Measurements from ENCODE around the gene IL3RA.

Gene IL3RA

DNA sequence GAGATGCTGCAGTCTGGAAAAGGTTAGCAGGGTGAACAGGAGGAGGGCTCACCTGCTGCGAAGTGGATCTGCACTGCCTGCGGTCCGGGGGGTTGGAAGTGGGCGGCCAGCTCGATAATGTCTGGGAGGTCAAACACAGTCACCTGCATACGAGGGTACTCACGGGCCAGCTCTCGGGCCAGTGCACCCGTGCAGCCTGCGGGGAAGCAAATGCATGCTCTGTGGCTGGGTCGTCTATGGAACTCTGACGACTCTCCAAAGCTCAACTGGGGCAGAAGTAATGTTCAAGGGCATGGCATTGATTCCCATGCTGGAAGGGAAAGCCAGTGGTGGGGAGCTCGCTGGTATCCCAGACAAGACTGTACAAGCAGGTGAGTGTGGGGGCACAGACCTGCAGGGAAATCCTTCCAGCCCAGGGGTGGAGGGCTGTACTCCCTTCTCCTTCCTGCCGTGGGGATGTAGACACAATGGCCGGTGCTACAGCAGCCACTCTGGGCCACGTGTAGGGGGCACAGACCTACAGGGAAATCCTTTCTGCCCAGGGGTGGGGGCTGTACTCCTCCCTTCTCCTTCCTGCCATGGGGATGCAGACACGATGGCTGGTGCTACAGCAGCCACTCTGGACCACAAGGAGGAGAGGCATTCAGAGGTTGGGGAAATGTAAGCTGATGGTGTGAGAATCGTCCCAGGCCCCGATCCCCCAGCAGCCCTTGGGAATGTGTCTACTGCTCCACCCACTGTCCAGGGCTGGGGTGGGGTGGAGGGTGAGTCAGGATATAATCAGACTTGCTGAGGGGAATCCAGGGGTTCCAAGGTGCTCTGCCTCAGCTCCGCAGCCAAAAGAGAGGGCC is 81.6 kb downstream of the IL3RA start:
- TF ChIP-seq CTCF (IDR thresholded peaks at IDR 0.05; ENCODE audit: control insufficient read depth, extremely low read depth, insufficient read depth), result no peak
- DNase-seq (ENCODE audit: low read depth), result no peak
- no peak overlapping the region for H3K4me3 ChIP-seq (ENCODE audit: low read depth, low read length)

DNA sequence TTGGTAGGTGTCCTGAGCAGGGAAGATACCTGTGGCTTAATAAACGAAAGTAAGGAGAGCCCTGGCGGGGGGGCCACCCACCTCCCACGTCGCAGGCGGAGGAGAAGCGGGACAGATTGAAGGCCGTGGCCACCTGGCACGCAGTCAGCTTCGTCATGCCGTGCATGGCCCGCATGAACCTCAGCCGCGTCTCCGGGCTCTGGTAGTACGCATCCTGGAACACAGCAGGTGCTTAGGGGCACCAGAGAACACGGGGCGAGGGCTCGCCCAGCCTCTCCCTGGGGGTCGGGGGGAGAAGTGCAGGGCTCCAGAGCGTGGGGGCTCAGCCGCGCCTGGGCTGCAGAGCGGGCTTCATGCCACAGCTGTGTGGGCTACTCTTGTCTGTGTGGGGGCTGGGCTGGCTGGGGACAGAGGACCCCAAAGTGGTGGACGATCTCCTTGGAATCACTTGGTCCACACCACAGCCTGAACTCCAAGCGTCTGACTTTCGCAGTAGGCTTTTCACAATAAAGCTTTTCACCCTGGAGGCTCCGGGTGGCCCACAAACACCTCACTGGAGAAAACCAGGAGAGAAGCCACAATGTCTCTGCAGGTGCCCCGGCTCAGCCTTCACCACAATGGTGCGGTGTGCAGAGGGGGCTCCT is 82.4 kb downstream of the IL3RA start:
- TF ChIP-seq CTCF (IDR thresholded peaks at IDR 0.05; ENCODE audit: control insufficient read depth, extremely low read depth, insufficient read depth), result no peak
- no peak for DNase-seq (ENCODE audit: low read depth)

GRCh38 chrX:1419545-1420355 is 83.2 kb downstream of the IL3RA start:
- H3K4me3 ChIP-seq (ENCODE audit: low read depth, low read length), result no peak overlapping the region
- TF ChIP-seq CTCF (IDR thresholded peaks at IDR 0.05; ENCODE audit: control insufficient read depth, extremely low read depth, insufficient read depth), result no peak
- no peak for DNase-seq (ENCODE audit: low read depth)

More for the DNA sequence above, 82.4 kb downstream of the IL3RA start:
- H3K4me3 ChIP-seq (ENCODE audit: low read depth, low read length), result no peak overlapping the region

DNA sequence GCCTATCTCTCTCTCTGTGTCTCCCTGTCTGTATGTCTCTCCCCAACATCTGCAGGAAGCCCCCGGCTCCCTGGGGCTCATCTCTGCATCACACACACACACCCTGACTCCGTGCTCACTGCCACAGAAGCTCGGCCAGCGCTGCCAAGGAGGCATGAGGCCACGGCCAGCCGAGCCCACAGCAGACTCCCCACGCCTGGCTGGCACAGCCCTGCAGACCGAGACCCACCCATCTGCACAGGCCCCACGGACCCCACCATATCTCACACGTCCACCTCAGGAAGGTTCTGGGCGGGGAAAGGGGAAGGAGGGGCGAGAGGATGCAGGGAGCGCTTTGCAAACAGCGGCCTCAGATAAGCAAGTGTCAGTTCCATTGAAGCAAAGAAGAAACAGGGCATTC is 83.8 kb downstream of the IL3RA start:
- no peak overlapping the region for H3K4me3 ChIP-seq (ENCODE audit: low read depth, low read length)
- no peak for TF ChIP-seq CTCF (IDR thresholded peaks at IDR 0.05; ENCODE audit: control insufficient read depth, extremely low read depth, insufficient read depth)
- DNase-seq (ENCODE audit: low read depth), result no peak

- DNase-seq (ENCODE audit: low read depth), result no peak
- no peak overlapping the region for H3K4me3 ChIP-seq (ENCODE audit: low read depth, low read length)
- TF ChIP-seq CTCF (IDR thresholded peaks at IDR 0.05; ENCODE audit: control insufficient read depth, extremely low read depth, insufficient read depth), result no peak
These were observed 85.0 kb downstream of the IL3RA start for GRCh38 chrX:1421433-1422134.

GRCh38 chrX:1422135-1422465 is 85.5 kb downstream of the IL3RA start:
- no peak overlapping the region for H3K4me3 ChIP-seq (ENCODE audit: low read depth, low read length)
- TF ChIP-seq CTCF (IDR thresholded peaks at IDR 0.05; ENCODE audit: control insufficient read depth, extremely low read depth, insufficient read depth), result no peak
- no peak for DNase-seq (ENCODE audit: low read depth)

Data from LNCaP clone FGC (cell line).